Retinal pigment epithelial cell (primary cell): ENCODE results near the gene CACNA2D3.

Experiments used
- DNase-seq: peaks from one replicate; pipeline ENCODE4 v3.0.0-alpha.2; 2010; ENCODE audit warnings: low read depth
- H3K4me3 ChIP-seq: 2 replicates; pipeline ENCODE4 v1.5.1; 2011; ENCODE audit warnings: mild to moderate bottlenecking, low read length, control low read depth, moderate library complexity
- TF ChIP-seq, protein P1 (sequence below): conservative IDR thresholded peaks from 2 replicates; pipeline ENCODE4 v1.5.1; 2011; ENCODE audit warnings: low read depth, low read length, control low read depth, inconsistent platforms

The CACNA2D3 gene

DNA sequence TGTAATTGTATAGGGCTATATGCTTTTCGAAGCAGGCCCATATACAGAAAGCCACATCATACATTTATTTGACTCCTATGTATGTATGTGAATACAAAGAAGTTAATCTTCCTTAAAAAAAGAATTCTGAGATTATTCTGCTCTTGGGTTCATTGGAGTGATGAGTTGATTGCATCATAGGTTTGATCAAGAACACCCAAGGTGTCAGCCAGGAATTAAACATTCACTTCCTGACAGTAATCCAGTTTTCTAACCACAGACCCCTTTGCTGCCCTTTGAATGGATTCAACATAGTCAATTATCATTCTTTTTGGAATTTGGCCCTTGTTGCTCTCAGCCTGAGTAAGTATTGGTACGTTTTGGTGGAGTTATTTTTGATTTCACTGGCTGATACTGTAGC is 225.6 kb downstream of the CACNA2D3 start:
- DNase-seq = no peak
- H3K4me3 ChIP-seq = no peak overlapping the region
- TF ChIP-seq, protein P1, sequence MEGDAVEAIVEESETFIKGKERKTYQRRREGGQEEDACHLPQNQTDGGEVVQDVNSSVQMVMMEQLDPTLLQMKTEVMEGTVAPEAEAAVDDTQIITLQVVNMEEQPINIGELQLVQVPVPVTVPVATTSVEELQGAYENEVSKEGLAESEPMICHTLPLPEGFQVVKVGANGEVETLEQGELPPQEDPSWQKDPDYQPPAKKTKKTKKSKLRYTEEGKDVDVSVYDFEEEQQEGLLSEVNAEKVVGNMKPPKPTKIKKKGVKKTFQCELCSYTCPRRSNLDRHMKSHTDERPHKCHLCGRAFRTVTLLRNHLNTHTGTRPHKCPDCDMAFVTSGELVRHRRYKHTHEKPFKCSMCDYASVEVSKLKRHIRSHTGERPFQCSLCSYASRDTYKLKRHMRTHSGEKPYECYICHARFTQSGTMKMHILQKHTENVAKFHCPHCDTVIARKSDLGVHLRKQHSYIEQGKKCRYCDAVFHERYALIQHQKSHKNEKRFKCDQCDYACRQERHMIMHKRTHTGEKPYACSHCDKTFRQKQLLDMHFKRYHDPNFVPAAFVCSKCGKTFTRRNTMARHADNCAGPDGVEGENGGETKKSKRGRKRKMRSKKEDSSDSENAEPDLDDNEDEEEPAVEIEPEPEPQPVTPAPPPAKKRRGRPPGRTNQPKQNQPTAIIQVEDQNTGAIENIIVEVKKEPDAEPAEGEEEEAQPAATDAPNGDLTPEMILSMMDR = no peak

DNA sequence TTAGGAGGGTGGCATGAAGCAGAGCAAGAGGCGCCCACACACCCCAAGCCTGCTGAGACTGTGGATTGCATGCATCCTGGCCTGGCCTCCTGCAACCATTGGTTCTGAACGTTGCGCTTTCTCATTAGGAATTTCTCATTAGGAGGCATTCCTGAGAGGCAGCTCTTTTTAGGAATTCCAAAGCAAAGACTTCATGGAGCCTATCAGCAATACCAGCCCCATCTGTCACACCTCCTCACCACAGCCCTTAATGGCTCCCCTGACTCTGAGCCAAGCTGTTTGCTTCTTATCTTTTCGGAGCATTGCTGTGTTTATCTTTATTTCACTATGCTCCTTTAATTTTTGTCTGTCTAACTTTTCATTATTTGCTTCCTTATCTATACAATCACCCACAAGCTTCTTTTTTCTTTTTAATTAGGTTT is 226.9 kb downstream of the CACNA2D3 start:
- TF ChIP-seq, protein P1 = no peak
- no peak overlapping the region for H3K4me3 ChIP-seq
- no peak for DNase-seq

DNA sequence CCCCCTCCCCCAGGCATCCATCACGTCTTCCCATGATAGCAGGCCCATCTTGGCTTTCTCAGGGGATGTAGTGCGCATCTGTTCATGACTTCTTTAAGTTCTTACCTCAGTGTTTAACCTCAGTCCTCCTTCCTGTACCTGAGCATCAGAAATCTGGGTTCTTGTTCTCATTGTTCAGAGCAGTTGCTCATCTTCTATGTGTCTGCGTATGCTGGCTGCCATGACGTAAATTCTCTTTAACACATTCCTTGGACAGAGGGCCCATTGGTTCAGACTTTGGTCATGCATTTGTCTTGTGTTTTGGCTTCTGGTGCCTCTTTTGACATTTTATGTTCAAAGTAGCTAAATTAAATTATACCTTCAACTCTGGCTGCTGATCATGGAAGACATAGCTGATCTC is 227.3 kb downstream of the CACNA2D3 start:
- no peak overlapping the region for H3K4me3 ChIP-seq
- no peak for DNase-seq
- TF ChIP-seq, protein P1 = no peak

DNA sequence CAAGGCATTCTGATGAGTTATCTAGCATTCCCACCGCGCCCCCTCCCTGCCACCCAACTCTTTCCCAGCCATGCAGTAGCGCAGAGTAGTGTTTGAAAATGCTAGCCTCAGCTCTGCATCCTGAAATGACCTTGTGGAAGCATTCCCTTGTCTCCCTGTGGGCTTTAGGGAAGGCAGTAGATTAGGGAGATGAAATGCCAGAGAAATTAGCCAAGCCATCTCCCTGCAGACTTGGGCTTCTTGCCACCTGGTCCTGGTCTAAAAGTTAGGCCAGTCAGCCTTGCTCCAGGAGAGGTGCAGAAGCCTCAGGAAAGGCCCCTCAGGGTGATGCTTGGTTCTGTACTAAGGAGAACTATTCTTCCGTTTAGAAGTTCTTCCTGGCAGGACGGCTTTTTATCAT is 231.2 kb downstream of the CACNA2D3 start:
- DNase-seq = no peak
- H3K4me3 ChIP-seq = no peak overlapping the region
- TF ChIP-seq, protein P1 = no peak

DNA sequence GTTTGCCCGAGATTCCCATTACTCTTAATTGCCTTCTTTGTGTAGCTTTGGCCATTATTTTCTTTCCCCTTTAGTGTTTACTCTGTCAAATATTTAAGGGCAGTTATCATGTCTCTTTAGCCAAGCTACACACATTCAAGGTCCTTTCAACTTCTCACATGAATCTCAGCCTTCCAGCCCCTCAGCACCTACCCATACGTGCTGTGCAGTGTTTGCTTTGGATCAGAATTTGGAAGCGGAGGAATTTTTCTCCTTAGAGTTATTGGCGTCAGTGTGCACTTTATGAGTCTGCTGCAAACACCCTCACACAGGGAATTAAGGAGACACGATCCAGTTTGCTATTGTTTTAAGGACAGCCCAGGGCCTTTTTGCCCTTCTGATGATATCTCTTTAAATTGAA is 231.6 kb downstream of the CACNA2D3 start:
- TF ChIP-seq, protein P1 = no peak
- DNase-seq = no peak
- no peak overlapping the region for H3K4me3 ChIP-seq

DNA sequence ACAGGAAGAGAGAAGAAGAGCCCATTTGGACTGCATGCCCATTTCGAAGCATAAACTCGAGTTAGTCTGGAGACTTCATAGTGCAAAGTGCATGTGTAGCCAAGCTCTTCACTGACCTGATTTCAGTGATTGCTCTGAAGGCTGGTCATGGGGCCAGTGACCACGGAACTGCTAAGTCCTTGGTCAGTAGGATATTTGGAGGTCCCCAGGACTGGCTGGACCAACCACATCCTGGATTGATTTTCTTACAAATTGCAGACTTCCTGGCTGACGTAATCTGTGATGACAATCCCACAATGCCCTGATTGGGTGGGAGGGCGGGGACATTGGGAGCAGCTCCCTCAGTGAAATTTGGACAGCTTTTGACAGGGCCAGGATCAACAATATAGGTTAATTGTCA is 233.4 kb downstream of the CACNA2D3 start:
- no peak overlapping the region for H3K4me3 ChIP-seq
- TF ChIP-seq, protein P1 = no peak
- DNase-seq = no peak

DNA sequence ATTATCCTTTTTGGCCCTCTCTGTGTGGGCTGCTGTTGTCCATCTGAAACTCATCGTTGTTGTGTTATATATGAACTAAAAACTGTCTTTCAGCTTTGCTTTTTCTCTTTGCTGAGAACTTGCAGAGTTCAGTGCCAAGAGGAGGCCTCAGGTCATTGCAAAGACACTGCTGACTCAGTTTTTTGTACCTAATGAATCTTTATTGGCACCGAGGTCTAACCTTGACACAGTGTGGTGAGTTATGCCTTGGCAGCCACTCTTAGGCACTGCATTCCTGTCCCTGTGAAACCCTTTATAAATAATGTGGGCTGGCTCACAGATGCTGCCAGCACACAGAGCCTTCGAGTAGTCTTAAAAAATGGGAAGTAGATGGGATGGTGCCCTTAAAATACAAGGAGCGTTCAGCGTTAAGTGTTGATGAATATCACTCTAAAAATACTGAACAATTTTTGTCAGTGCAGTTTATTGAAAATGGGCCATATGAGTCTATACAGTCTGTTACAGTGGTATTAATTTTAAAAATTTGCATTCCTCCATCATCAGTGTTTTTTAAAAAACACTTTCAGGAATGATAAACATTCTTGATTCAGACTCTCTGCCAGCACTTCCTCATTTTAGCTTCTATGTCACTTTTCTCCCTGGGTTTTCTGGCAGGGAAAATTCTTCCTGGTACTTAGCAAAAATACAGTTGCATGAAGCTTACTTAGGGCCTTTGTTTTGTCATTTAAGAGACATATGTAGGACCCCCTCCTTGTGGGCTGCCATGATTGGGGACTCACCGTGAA is 234.1 kb downstream of the CACNA2D3 start:
- H3K4me3 ChIP-seq = no peak overlapping the region
- no peak for DNase-seq
- TF ChIP-seq, protein P1 = no peak
